GM19025 (cell line): ENCODE results near the gene NID1.
"Not testable (repeated sequence)": the region's sequence is repeated elsewhere in the genome, so short reads cannot be mapped to it uniquely, and the experiment has no call there.

Experiments
- ATAC-seq: cut with Tn5 transposase; IDR thresholded peaks from one replicate; pipeline ENCODE4 v1.9.1; 2021; ENCODE audit warnings: mild to moderate bottlenecking, low read depth, moderate library complexity; ENCODE audit not compliant: unreplicated experiment

Gene NID1

DNA sequence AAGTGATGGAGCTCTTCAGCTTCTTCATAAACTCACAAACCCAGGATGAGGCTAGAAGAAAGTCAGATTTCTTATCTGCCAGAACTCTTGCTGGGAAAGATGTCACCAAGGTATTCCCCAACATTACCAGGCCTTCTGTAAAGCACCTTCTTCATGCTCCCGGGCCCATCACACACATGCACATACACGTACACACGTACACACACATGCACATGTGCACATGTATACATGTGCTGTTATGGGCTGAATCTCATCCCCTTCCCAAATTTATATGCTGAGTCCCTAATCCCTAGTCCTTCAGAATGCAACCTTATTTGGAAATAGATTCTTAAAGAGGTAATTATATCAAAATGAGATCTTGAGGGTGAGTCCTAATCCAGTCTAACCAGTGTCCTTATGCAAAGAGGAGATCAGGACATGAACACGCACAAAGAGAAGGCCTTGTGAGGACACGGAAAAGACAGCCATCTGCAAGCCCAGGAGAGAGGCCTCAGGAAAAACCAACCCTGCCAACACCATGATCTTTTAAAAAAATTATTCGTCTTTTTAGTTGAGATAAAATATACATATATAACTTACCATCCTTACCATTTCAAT is 121.8 kb downstream of the NID1 start:
- no peak for ATAC-seq

DNA sequence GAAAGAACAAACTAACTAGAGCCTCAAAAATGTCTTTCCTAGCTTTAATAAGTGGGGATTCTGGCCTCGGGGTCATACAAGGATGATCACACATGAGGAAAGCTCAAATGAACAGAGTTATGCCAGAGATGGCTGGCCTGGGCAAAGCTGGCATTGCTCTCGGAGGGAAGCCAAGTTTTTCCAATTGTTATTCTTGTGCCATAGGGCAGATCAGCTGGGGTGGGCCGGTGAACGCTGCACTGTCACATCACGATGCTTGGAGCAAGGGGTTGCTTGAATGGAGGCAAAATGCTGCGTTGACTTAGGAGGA is 122.3 kb downstream of the NID1 start:
- no peak for ATAC-seq

GRCh38 chr1:235941876-235942624 is 122.8 kb downstream of the NID1 start:
- ATAC-seq: no peak

DNA sequence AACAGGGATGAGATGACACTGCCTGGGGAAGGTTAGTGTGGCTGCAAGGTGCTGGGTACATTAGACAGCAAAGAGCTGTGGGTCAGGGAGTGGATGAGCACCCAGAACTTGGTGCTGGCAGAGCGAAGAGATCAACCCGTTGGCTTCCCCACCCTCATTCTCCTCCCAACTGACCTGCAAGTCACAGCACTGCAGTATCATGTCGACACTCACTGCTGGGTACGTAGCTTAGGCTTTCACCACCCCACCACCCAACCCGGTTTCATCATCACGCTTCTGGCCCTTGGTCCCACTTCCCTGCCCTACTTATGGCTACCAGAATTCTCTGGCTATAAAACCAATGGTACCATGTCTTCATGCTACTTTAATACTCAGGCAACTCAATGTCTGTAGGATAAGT is 124.6 kb downstream of the NID1 start:
- ATAC-seq: no peak

GRCh38 chr1:235939480-235939775 is 125.5 kb downstream of the NID1 start:
- ATAC-seq: no peak

DNA sequence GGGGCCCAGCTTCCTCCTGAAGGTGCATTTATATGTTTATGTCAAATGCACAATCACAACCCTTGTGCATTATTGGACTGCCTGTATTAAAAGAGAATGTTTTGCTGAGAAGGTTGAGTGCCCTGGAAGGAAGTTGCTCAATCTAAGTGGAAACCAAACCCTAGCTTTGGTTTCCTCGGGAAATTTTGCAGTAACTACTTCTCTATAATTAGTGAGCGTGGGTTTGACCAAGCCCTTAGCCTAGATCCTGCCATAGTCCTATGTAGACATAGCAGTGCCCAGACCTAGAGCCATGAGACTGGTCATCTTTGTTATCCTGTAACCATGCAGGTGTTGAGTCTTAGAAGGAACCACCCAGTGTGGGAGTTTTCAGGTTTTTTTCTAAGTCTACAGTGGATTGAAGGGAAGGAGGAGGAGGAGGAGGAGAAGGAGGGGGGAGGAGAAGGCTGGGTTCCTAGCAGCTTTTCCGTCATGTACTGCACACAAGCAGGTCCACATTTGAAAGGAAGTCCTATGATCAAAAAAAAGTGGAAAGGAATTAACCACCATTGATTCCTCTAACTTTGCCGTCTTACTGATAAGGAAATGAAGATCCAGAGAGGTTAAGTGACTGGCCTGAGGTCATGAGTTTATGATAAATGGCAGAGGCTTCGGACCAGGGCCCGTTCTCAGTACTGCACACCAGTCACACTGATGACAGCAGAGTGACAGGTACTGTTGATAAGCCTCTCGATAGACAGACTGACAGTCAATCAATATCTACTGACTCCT is 126.0 kb downstream of the NID1 start:
- no peak for ATAC-seq

- ATAC-seq: no peak
Observed at GRCh38 chr1:235937123-235937522, 127.8 kb downstream of the NID1 start.

GRCh38 chr1:235935235-235936225 is 129.4 kb downstream of the NID1 start:
- ATAC-seq: no peak

DNA sequence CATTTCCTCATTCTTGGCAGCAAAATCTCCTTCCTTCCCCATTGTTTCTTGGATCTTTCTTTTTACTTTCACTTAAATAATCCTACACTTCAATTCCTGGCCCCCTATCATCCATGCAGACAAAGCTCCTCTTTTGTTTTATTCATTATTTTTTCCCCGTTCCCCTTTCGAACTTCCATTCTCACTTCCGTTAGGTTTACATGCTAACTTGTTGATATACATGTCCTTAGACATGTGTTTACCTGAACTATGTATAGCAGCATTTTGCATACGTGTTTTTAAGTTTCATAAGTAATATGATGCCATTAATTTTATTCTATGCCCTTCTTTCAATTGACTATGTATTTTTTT is 131.1 kb downstream of the NID1 start:
- no peak for ATAC-seq

GRCh38 chr1:235933017-235933765 is 131.7 kb downstream of the NID1 start:
- no peak for ATAC-seq

- ATAC-seq: no peak
Observed at GRCh38 chr1:235932090-235932510, 132.8 kb downstream of the NID1 start.

GRCh38 chr1:235931171-235931738 is 133.6 kb downstream of the NID1 start:
- ATAC-seq: no peak

GRCh38 chr1:235930543-235930942 is 134.3 kb downstream of the NID1 start:
- ATAC-seq: no peak

DNA sequence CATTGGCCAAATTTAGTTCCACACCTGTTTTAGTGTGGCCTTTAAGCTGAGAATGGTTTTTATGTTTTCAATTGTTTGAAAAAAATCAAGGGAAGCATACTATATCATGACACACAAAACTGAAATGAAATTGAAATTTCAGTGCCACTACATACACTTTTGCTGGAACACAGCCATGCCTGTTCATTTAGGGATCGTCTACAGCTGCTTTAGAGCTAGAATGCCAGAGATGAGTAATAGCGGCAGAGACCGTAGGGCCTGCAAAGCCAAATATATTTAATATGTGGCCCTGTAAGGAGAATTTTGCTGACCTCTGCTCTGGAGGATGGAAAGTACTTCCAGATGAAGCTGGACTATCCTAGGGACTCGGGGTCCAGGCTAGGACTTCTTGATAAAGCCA is 135.7 kb downstream of the NID1 start:
- ATAC-seq: no peak

DNA sequence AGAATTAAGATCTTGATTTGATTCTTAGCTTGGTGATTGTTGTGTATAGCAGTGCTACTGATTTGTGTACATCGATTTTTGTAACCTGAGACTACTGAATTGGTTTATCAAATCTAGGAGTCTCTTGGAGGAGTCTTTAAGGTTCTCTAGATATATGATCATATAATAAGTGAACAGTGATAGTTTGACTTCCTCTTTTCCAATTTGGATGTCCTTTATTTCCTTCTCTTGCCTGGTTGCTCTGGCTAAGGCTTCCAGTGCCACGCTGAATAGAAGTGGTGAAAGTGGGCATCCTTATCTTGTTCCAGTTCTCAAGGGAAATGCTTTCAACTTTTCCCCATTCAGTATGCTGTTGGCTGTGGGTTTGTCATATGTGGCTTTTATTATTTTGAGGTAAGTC is 136.7 kb downstream of the NID1 start:
- no peak for ATAC-seq

GRCh38 chr1:235927551-235927950 is 137.3 kb downstream of the NID1 start:
- not testable (repeated sequence) for ATAC-seq
